Kidney (tissue), 14 donors: ENCODE measurements around the gene PWWP2B. TPM values are rescaled to one million over a fixed set of nuclear protein-coding genes. Genes with fewer than 3 reads are reported as not detected.
A peak's percentile ranks its signal among the peaks of the same experiment; 100 is the strongest.

Experiments
- DNase-seq, 5 donors: peaks; one replicate each; pipeline ENCODE4 v3.0.0-alpha.2; 2013 to 2020
- FAIRE-seq: peaks from 2 replicates; lab custom pipeline; 2012; peaks lifted over from hg19 to GRCh38; lab: Jason Lieb, UNC
- H3K27ac ChIP-seq, 2 donors: one replicate each; pipeline ENCODE4 v1.7.0; 2013; ENCODE audit warnings: low read depth in 2 of 2, low read length in 2 of 2, inconsistent platforms in 1 of 2
- H3K27me3 ChIP-seq: one replicate; pipeline ENCODE4 v1.7.1; 2013; ENCODE audit warnings: low read length, inconsistent platforms; ENCODE audit not compliant: control insufficient read depth, insufficient read depth
- H3K36me3 ChIP-seq, 3 donors: one replicate each; pipeline versions ENCODE4 v1.7.0 to v1.7.1; 2013; ENCODE audit warnings: low read length in 3 of 3, control low read depth in 1 of 3, inconsistent platforms in 1 of 3; ENCODE audit not compliant: insufficient read depth in 3 of 3, control insufficient read depth in 2 of 3
- H3K4me1 ChIP-seq, 3 donors: one replicate each; pipeline versions ENCODE4 v1.7.0 to v1.7.1; 2013; ENCODE audit warnings: low read length in 3 of 3, inconsistent platforms in 1 of 3, low read depth in 1 of 3; ENCODE audit not compliant: control insufficient read depth in 2 of 3, insufficient read depth in 2 of 3
- H3K4me3 ChIP-seq, 3 donors: one replicate each; pipeline versions ENCODE4 v1.7.0 to v1.8.1; 2013; ENCODE audit warnings: low read length in 3 of 3, control low read depth in 1 of 3, inconsistent platforms in 1 of 3
- H3K9ac ChIP-seq, 3 donors: one replicate each; pipeline versions ENCODE4 v1.7.0 to v1.7.1; 2013; ENCODE audit warnings: low read length in 3 of 3, control low read depth in 1 of 3, inconsistent platforms in 1 of 3
- H3K9me3 ChIP-seq, 3 donors: one replicate each; pipeline versions ENCODE4 v1.7.0 to v1.7.1; 2013; ENCODE audit warnings: low read length in 3 of 3, control low read depth in 1 of 3, inconsistent platforms in 1 of 3; ENCODE audit not compliant: control insufficient read depth in 2 of 3, insufficient read depth in 1 of 3
- CTCF ChIP-seq: IDR thresholded peaks from 3 replicates; pipeline ENCODE4 v1.5.1; 2012; ENCODE audit warnings: mild to moderate bottlenecking, moderate library complexity, borderline replicate concordance; ENCODE audit not compliant: insufficient read depth; ENCODE audit errors: extremely low read depth
- intact Hi-C: fragments of 100-400 bp; cut with DNase I; formaldehyde crosslinking; loops from one replicate; pipeline ENCODE4 v1.11.1; 2022
- polyA plus RNA-seq: library from polyadenylated mRNA; stranded (reverse); fragments of 350-450 nt; fragmentation: Illumina TruSeq; extraction: RNeasy Lipid Tissue Mini Kit (QIAGEN cat#74804); gene quantifications from one replicate; pipeline ENCODE4 v1.2.3, GENCODE V29; 2014; ENCODE audit warnings: low read depth, low replicate concordance; ENCODE audit not compliant: insufficient read depth
- total RNA-seq: library from RNA; stranded (reverse); fragmentation: NEBNext Ultra II Directional; extraction: Animal tissue kit (Norgen Biotek cat#: 25700); gene quantifications from one replicate; pipeline ENCODE4 v1.2.1, GENCODE V29; 2021
- donor health status: control.
- donor health status: control.
- donor health status: control.
- donor health status: control.
- donor health status: control.
- donor health status: DM: yes; HTN: yes; CAD: no.
- donor health status: Normal renal cell carcinoma (clear cell type).

PWWP2B gene
- total and polyA plus RNA-seq, 2 donors from 2014 or later, result 12.9 to 24.3 TPM

GRCh38 chr10:132419538-132420468 is 22.8 kb downstream of the PWWP2B start:
- no peak overlapping the region for H3K9ac ChIP-seq
- peak overlapping the region; percentile 61 to 90 for H3K27ac ChIP-seq
- peak in 1 of 5 donors; percentile 79 for DNase-seq
- H3K36me3 ChIP-seq, result peaks cover 0 to 8% (median 2%) of the 10 kb centered on the region in 3 donors
- peaks cover 0 to 7% (median 0%) of the 10 kb centered on the region in 3 donors for H3K9me3 ChIP-seq
- H3K27me3 ChIP-seq, result no peaks in the 10 kb centered on the region
- no peak for FAIRE-seq
- TF ChIP-seq CTCF, result no peak
- intact Hi-C loops, result no loop called here
- no peak overlapping the region for H3K4me3 ChIP-seq
- peaks cover 8 to 52% (median 14%) of the 10 kb centered on the region in 3 donors for H3K4me1 ChIP-seq

GRCh38 chr10:132420469-132420980 is 23.5 kb downstream of the PWWP2B start:
- no peak for TF ChIP-seq CTCF
- H3K9me3 ChIP-seq, result peaks cover 0 to 2% (median 0%) of the 10 kb centered on the region in 3 donors
- FAIRE-seq, result no peak
- intact Hi-C loops, result no loop called here
- no peaks in the 10 kb centered on the region for H3K27me3 ChIP-seq
- H3K36me3 ChIP-seq, result peaks cover 0 to 3% (median 0%) of the 10 kb centered on the region in 3 donors
- DNase-seq, result peak in 1 of 5 donors; percentile 75
- H3K9ac ChIP-seq, result no peak overlapping the region
- H3K4me3 ChIP-seq, result no peak overlapping the region
- H3K27ac ChIP-seq, result peak overlapping the region; percentile 61 to 90
- H3K4me1 ChIP-seq, result peaks cover 4 to 45% (median 14%) of the 10 kb centered on the region in 3 donors

GRCh38 chr10:132420981-132421846 is 24.2 kb downstream of the PWWP2B start:
- Histone ChIP-seq H3K4me3 (no peak overlapping the region), H3K9me3 (peaks cover 0 to 2% (median 0%) of the 10 kb centered on the region in 3 donors), H3K36me3 (peaks cover 0 to 2% (median 0%) of the 10 kb centered on the region in 3 donors), H3K27me3 (no peaks in the 10 kb centered on the region), H3K4me1 (peaks cover 4 to 42% (median 14%) of the 10 kb centered on the region in 3 donors), H3K27ac (peak overlapping the region; percentile 72 to 90), H3K9ac (peak overlapping the region in 1 of 3 donors; percentile 58)
- DNase-seq (peak in 3 of 5 donors; percentile 66 to 94 (median 79)), FAIRE-seq (no peak)
- intact Hi-C loops, result no loop called here
- TF ChIP-seq CTCF, result no peak
